Activated CD4-positive, alpha-beta memory T cell treated with anti-CD3 and anti-CD28 coated beads for 36 hours (primary cell): ENCODE measurements around the gene FOS. TPM values are rescaled to one million over a fixed set of nuclear protein-coding genes. Genes with fewer than 3 reads are reported as not detected.
A peak's percentile ranks its signal among the peaks of the same experiment; 100 is the strongest.
"Not testable (repeated sequence)": the region's sequence is repeated elsewhere in the genome, so short reads cannot be mapped to it uniquely, and the experiment has no call there.

ENCODE experiments used
- CTCF ChIA-PET: fragments of 350-600 bp; sonication (Branson Sonifier 250); formaldehyde crosslinking; loops from one replicate; lab custom pipeline; 2021; ENCODE audit warnings: antibody characterized with exemption, inconsistent platforms; lab: Charles Lee
- POLR2A ChIA-PET: fragments of 350-600 bp; sonication (Branson Sonifier 250); formaldehyde crosslinking; loops from one replicate; lab custom pipeline; 2021; ENCODE audit warnings: antibody characterized with exemption; lab: Charles Lee
- DNase-seq: peaks from one replicate; pipeline ENCODE4 v3.0.0-alpha.2; 2020
- H3K27ac Mint-ChIP-seq: one replicate; pipeline ENCODE4 v1.8.0; 2021; ENCODE audit warnings: mixed read lengths
- H3K27me3 Mint-ChIP-seq: one replicate; pipeline ENCODE4 v1.8.0; 2021; ENCODE audit warnings: mixed read lengths
- H3K36me3 Mint-ChIP-seq: one replicate; pipeline ENCODE4 v1.8.0; 2021; ENCODE audit warnings: mixed read lengths
- H3K4me1 Mint-ChIP-seq: one replicate; pipeline ENCODE4 v1.8.0; 2021; ENCODE audit warnings: low read depth, mixed read lengths
- H3K4me3 Mint-ChIP-seq: one replicate; pipeline ENCODE4 v1.8.0; 2021; ENCODE audit warnings: mild to moderate bottlenecking, mixed read lengths
- H3K9me3 Mint-ChIP-seq: one replicate; pipeline ENCODE4 v1.8.0; 2021; ENCODE audit warnings: mixed read lengths
- intact Hi-C: fragments of 100-400 bp; cut with micrococcal nuclease; formaldehyde crosslinking; loops from one replicate; pipeline ENCODE4 v1.15.1; 2023
- total RNA-seq, 2 experiments: library from RNA; stranded (reverse); gene quantifications; one replicate each; pipeline ENCODE4 v1.2.3, GENCODE V29; 2021

FOS gene
- total RNA-seq, result 10 to 100 TPM; 21.1 to 26.7 TPM

DNA sequence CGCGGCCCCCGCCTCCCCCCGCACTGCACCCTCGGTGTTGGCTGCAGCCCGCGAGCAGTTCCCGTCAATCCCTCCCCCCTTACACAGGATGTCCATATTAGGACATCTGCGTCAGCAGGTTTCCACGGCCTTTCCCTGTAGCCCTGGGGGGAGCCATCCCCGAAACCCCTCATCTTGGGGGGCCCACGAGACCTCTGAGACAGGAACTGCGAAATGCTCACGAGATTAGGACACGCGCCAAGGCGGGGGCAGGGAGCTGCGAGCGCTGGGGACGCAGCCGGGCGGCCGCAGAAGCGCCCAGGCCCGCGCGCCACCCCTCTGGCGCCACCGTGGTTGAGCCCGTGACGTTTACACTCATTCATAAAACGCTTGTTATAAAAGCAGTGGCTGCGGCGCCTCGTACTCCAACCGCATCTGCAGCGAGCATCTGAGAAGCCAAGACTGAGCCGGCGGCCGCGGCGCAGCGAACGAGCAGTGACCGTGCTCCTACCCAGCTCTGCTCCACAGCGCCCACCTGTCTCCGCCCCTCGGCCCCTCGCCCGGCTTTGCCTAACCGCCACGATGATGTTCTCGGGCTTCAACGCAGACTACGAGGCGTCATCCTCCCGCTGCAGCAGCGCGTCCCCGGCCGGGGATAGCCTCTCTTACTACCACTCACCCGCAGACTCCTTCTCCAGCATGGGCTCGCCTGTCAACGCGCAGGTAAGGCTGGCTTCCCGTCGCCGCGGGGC is at the start of gene FOS:
FOS (plus strand) TSS at position 407 of the 731 bp plus-strand sequence; CDS start at position 562, 155 bp downstream.
- POLR2A ChIA-PET, result interaction anchor here (0.8 to 1.7 kb wide), 9 partner anchors 9 to 152 kb away, joined by 3 to 11 read pairs (median 5); partner anchors contain the start of gene NEK9
- CTCF ChIA-PET, result interaction anchor here (1.0 kb wide), 1 partner anchor 89 kb away, joined by 3 read pairs; no protein-coding TSS in a partner anchor
- Mint-ChIP-seq H3K27ac (peak within 1 kb of the TSS; percentile 91), H3K27me3 (peaks cover 11% of the 10 kb centered on the region), H3K4me1 (peaks cover 48% of the 10 kb centered on the region), H3K9me3 (no peaks in the 10 kb centered on the region), H3K4me3 (peak within 1 kb of the TSS; percentile 92), H3K36me3 (peaks cover 25% of the 10 kb centered on the region)
- DNase-seq, result peak; percentile 92
- intact Hi-C loops, result loop anchor here (1.0 kb wide), 4 partner anchors 16 to 102 kb away; partner anchors contain the start of gene TMED10

DNA sequence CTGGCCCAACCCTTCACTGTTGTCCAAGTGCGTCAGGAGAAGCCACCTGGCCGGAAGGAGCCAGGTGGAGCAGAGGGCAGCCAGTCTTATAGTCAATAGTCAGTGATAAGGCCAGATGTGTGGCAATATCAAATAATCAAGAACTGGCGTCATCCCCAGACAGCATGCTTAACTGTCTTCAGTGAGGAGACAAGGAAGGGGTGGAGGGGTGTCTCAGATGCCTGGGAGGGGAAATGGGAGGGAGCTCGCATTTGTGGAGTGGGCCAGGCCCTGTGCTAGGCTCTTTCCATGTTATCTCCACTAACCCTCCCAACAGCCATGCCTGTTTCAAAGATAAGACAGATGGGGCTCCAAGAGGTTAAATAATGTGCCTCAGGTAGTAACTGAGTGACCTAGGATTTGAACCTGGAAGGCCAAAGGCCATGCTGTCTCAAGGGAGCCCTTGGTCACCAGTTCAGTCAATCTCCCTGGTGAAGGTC is 48.9 kb upstream of the FOS start:
- H3K27ac Mint-ChIP-seq, result no peak overlapping the region
- no peaks in the 10 kb centered on the region for H3K9me3 Mint-ChIP-seq
- no peak for DNase-seq
- H3K4me3 Mint-ChIP-seq, result no peak overlapping the region
- intact Hi-C loops, result loop anchor here (1.0 kb wide), 1 partner anchor 18 kb away; no protein-coding TSS in a partner anchor
- H3K36me3 Mint-ChIP-seq, result no peaks in the 10 kb centered on the region
- ChIA-PET POLR2A (no interaction called here), CTCF (interaction anchor here (1.1 kb wide), 1 partner anchor 16 kb away, joined by 3 read pairs; no protein-coding TSS in a partner anchor)
- peaks cover 46% of the 10 kb centered on the region for H3K4me1 Mint-ChIP-seq
- H3K27me3 Mint-ChIP-seq, result peaks cover under 1% of the 10 kb centered on the region

DNA sequence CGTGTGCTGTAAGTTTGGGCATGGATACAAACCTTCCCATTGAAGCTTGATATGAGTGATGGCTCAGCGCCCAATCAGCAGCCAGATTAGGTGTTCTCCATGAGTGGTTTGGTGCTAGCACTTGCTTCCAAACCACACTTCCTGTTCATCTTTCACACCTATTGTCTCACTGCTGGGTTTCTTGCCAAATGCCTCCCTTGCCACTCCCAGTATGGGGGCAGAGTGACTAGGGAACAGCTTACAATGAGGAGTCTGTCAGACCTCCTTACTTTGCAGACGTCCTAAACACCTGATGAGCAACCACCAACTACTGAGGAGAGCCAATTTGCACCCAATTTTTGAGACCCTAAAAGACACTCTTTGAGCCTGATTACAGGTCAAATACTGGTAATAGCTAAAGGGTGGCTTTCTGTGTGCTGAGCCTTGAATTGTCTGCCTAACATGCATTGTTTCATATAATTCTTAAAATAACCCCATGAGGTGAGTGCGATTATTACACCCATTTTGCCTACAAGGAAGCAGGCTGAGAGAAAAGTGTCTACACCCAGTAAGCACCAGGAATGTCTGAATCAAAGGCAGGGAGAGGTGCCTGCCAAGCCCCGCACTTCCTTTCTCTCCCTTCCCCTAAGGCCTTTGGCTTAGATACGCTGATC is 48.4 kb upstream of the FOS start:
- H3K27me3 Mint-ChIP-seq, result no peaks in the 10 kb centered on the region
- no peaks in the 10 kb centered on the region for H3K36me3 Mint-ChIP-seq
- no peaks in the 10 kb centered on the region for H3K9me3 Mint-ChIP-seq
- POLR2A ChIA-PET, result no interaction called here
- intact Hi-C loops, result loop anchor here (1.0 kb wide), 1 partner anchor 17 kb away; no protein-coding TSS in a partner anchor
- peaks cover 46% of the 10 kb centered on the region for H3K4me1 Mint-ChIP-seq
- H3K27ac Mint-ChIP-seq, result no peak overlapping the region
- DNase-seq, result peak; percentile 76
- CTCF ChIA-PET, result interaction anchor here (1.1 kb wide), 1 partner anchor 15 kb away, joined by 3 read pairs; no protein-coding TSS in a partner anchor
- no peak overlapping the region for H3K4me3 Mint-ChIP-seq

DNA sequence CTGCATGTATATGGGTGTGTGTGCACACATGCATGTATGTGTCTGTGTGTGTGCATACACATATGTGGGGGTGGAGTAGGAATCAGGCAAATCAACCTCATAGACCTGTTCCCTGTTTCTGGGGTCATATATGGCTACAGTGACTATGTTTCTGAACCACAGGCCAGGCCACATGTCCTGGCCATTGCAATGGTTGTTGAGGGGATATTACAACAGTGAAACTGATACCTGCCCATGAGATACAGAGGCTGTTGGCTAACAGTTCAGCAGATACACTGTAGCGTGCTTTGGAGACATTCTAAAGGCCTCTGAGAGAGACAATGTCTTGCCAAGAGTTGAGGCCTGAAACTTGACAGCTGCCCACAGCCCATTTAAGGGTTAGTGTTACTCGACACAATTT is 47.3 kb upstream of the FOS start:
- ChIA-PET CTCF (no interaction called here), POLR2A (no interaction called here)
- Mint-ChIP-seq H3K27me3 (no peaks in the 10 kb centered on the region), H3K36me3 (no peaks in the 10 kb centered on the region), H3K9me3 (no peaks in the 10 kb centered on the region), H3K4me3 (no peak overlapping the region), H3K27ac (no peak overlapping the region), H3K4me1 (peaks cover 46% of the 10 kb centered on the region)
- intact Hi-C loops, result no loop called here
- DNase-seq, result no peak

DNA sequence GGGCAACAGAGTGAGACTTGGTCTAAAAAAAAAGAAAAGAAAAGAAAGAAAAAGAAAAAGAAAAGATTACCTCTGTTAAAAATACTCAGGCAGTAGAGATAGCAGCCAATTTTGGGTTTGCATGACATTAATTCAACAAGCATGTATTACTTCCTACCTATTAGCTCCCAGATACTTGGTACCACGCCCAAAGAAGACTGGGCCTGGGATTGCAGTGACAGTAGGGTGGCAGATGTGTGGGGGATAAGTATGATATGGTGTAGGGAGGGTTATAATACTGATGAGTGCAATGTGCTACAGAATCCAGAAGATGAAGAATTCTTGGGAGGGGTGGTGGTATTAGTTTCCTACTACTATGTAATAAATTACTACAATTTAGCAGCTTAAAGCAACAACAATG is 46.4 kb upstream of the FOS start:
- ChIA-PET CTCF (no interaction called here), POLR2A (no interaction called here)
- H3K4me3 Mint-ChIP-seq, result no peak overlapping the region
- H3K4me1 Mint-ChIP-seq, result peaks cover 42% of the 10 kb centered on the region
- no peak for DNase-seq
- no peaks in the 10 kb centered on the region for H3K9me3 Mint-ChIP-seq
- H3K27me3 Mint-ChIP-seq, result no peaks in the 10 kb centered on the region
- no peaks in the 10 kb centered on the region for H3K36me3 Mint-ChIP-seq
- H3K27ac Mint-ChIP-seq, result no peak overlapping the region
- intact Hi-C loops, result no loop called here

DNA sequence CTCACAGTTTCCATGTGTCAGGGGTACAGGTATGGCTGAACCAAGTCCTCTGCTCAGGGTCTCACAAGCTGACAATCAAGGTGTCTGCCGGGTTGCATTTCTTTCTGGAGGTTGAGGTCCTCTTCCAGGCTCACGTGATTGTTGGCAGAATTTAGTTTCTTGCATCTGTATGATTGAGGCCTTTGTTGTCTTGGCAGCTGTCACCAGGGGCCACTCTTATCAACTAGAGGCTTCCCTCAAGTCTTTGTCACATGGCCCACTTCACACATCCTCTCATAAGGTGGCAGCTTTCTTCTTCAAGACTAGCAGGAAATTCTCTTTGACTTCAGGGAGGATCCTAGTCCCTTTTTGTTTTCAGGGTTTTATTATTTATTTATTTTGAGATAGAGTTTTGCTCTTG is 46.0 kb upstream of the FOS start:
- Mint-ChIP-seq H3K4me3 (no peak overlapping the region), H3K36me3 (no peaks in the 10 kb centered on the region), H3K9me3 (no peaks in the 10 kb centered on the region), H3K27ac (no peak overlapping the region), H3K4me1 (peaks cover 42% of the 10 kb centered on the region), H3K27me3 (no peaks in the 10 kb centered on the region)
- ChIA-PET CTCF (interaction anchor here (1.1 kb wide), 1 partner anchor 12 kb away, joined by 3 read pairs; no protein-coding TSS in a partner anchor), POLR2A (no interaction called here)
- peak; percentile 25 for DNase-seq
- intact Hi-C loops, result no loop called here

DNA sequence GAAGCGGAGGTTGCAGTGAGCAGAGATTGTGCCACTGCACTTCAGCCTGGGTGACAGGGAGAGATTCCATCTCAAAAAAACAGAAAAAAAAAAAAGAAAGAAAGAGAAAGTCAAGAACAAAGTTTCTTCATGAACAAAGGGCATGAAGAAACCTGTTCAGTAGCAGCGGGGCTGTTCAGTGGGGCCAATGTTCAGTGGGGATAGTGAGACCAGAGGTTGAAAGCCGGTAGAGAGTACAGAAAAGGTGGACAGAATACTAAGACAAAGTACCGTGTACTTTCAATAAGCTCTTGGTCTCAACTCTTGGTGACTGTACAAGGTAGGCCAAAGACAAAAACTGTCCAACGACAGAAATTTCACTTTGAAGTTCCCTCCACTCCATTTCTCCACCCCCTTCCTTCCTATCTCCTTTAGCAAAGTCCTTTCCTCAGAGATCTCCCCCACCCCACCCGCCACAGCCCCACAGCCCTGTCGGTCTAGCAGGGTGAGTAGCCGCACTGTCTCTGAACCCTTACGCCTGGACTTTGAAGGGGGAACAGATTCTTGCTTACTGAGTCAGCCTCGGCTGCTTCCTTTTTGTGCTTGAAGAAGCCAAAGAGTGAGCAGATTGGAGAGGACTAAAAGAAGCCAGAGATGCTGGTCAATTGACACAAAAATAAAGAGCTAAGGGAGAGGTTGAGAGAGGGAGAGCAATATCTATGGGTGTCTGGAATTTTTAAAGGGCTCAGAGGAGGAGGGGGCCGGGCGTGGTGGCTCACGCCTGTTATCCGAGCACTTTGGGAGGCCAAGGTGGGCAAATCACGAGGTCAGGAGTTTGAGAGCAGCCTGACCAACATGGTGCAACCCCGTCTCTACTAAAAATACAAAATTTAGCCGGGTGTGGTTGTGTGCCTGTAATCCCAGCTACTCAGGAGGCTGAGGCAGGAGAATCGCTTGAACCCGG is 44.2 kb upstream of the FOS start:
- Mint-ChIP-seq H3K27me3 (no peaks in the 10 kb centered on the region), H3K4me1 (peaks cover 29% of the 10 kb centered on the region), H3K27ac (no peak overlapping the region), H3K9me3 (no peaks in the 10 kb centered on the region), H3K4me3 (no peak overlapping the region), H3K36me3 (no peaks in the 10 kb centered on the region)
- no peak for DNase-seq
- ChIA-PET CTCF (no interaction called here), POLR2A (interaction anchor here (1.4 kb wide), 1 partner anchor 14 kb away, joined by 3 read pairs; no protein-coding TSS in a partner anchor)
- intact Hi-C loops, result no loop called here

DNA sequence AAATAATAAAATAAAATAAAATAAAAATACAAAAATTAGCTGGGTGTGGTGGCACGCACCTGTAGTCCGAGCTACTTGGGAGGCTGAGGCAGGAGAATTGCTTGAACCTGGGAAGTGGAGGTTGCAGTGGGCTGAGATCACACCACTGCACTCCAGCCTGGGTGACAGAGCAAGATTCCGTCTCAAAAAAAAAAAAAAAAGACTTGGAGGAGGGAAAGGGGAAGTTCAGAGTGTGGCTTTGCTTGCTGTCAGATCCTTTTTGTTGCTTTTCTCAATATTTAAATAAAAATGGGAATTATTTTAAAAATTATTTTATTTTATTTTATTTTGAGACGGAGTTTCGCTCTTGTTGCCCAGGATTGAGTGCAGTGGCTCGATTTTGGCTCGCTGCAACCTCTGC is 43.4 kb upstream of the FOS start:
- intact Hi-C loops, H3K9me3 Mint-ChIP-seq, H3K4me3 Mint-ChIP-seq, H3K27ac Mint-ChIP-seq, H3K36me3 Mint-ChIP-seq, H3K27me3 Mint-ChIP-seq, DNase-seq: not testable (repeated sequence)
- H3K4me1 Mint-ChIP-seq, result peaks cover 22% of the 10 kb centered on the region
- CTCF ChIA-PET, result interaction anchor here (1.0 kb wide), 1 partner anchor 12 kb away, joined by 3 read pairs; no protein-coding TSS in a partner anchor
- POLR2A ChIA-PET, result interaction anchor here (0.6 to 1.4 kb wide), 3 partner anchors 14 to 568 kb away, joined by 3 read pairs; partner anchors contain the start of gene TMED10

DNA sequence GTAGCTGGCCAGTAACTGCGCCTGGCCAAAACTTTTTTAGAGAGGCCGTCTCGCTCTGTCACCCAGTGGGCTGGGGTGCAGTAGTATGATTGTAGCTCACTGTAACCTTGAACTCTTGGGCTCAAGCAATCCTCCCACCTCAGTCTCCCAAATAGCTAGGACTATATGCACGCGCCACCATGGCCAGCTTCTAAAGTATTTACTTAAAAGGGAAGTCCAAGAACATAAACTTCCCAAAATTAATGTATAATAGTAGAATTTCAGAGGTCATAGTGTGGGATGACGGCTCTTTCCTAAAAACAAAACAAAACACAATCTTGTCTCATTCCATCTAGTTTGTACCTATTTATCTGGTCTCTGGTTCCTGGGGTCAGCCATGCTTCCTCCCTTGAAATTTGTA is 42.2 kb upstream of the FOS start:
- H3K27me3 Mint-ChIP-seq, result no peaks in the 10 kb centered on the region
- H3K4me1 Mint-ChIP-seq, result peaks cover 10% of the 10 kb centered on the region
- ChIA-PET POLR2A (no interaction called here), CTCF (no interaction called here)
- no peaks in the 10 kb centered on the region for H3K36me3 Mint-ChIP-seq
- no peak overlapping the region for H3K27ac Mint-ChIP-seq
- intact Hi-C loops, result no loop called here
- no peak overlapping the region for H3K4me3 Mint-ChIP-seq
- no peak for DNase-seq
- no peaks in the 10 kb centered on the region for H3K9me3 Mint-ChIP-seq

DNA sequence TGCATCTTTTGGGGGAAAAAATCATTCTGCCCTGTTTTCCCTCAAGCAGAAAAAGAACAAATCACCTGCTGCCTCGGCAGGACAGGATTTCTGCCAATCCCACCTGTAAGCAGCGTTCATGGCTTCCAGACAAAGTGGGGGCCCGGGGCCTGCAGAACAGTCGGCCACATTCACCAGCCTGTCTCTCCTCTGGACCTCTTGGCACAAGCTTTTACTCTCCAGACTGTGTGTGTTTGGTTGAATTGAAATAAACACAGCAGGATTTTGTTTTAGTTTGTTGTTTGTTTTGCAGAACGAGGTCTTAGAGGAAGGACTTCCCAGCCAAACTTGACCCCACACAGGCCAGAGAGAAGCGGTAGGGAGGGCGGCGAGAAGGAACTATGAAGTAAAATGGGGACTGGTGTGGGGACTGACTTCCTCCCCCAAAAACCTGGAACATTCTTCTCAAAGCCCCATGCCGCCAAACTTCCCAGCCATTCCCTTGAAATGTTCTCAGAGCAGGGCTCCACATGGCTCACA is 41.7 kb upstream of the FOS start:
- CTCF ChIA-PET, result no interaction called here
- H3K36me3 Mint-ChIP-seq, result no peaks in the 10 kb centered on the region
- peaks cover 9% of the 10 kb centered on the region for H3K4me1 Mint-ChIP-seq
- POLR2A ChIA-PET, result no interaction called here
- no peak overlapping the region for H3K4me3 Mint-ChIP-seq
- H3K27ac Mint-ChIP-seq, result no peak overlapping the region
- H3K9me3 Mint-ChIP-seq, result no peaks in the 10 kb centered on the region
- intact Hi-C loops, result no loop called here
- no peak for DNase-seq
- H3K27me3 Mint-ChIP-seq, result no peaks in the 10 kb centered on the region

DNA sequence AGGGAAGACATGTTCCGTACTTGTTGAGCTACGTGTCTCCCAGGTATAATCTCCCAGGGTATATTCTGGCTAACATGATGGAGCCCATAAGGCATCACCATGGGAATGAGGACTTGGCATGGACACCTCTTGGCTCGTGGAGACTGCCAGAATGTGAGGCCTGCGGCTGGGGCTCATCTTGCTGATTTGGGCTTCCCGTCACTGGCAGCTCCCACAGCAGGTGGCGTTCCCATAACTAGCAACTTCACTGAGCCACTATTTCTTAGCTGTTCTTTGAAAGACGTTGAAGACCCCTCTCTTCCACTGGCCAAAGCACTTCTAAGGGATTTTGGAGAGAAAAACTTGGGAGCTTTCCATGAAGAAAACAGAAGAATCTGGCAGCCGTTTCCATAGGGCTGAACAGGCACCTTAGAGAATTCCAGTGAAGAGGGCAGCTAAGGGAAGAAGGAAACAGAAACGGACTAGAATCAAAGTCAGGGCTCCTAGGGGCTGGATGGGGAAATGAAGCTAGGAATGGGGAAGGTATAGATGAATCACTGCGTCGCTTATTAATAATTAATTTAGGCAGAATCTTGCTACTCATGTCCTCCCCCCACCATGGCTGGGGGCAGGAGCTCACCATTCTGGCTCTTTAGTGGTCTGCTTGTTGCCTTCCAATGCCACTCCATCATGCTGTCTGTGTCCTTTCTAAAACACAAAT is 39.7 kb upstream of the FOS start:
- no peaks in the 10 kb centered on the region for H3K27me3 Mint-ChIP-seq
- H3K27ac Mint-ChIP-seq, result no peak overlapping the region
- ChIA-PET CTCF (no interaction called here), POLR2A (interaction anchor here (0.6 kb wide), 1 partner anchor 61 kb away, joined by 3 read pairs; no protein-coding TSS in a partner anchor)
- H3K9me3 Mint-ChIP-seq, result no peaks in the 10 kb centered on the region
- H3K36me3 Mint-ChIP-seq, result no peaks in the 10 kb centered on the region
- no peaks in the 10 kb centered on the region for H3K4me1 Mint-ChIP-seq
- H3K4me3 Mint-ChIP-seq, result no peak overlapping the region
- DNase-seq, result no peak
- intact Hi-C loops, result no loop called here
